Ishikawa (cell line): ENCODE measurements around the gene ADGRF4.

Experiments
- CEBPB ChIP-seq: IDR thresholded peaks from 2 replicates; pipeline ENCODE4 v1.6.1; 2012
- EP300 ChIP-seq: IDR thresholded peaks from 2 replicates; pipeline ENCODE4 v1.6.1; 2012; ENCODE audit warnings: borderline replicate concordance
- MAX ChIP-seq: IDR thresholded peaks from 2 replicates; pipeline ENCODE4 v1.6.1; 2012
- REST ChIP-seq: IDR thresholded peaks from 2 replicates; pipeline ENCODE4 v1.6.1; 2012; ENCODE audit warnings: low read depth, mild to moderate bottlenecking
- TEAD4 ChIP-seq: IDR thresholded peaks from 2 replicates; pipeline ENCODE4 v1.6.1; 2012
- USF1 ChIP-seq: IDR thresholded peaks from 2 replicates; pipeline ENCODE4 v1.6.1; 2012
- YY1 ChIP-seq: IDR thresholded peaks from 2 replicates; pipeline ENCODE4 v1.6.1; 2012; ENCODE audit warnings: low read depth

- TF ChIP-seq MAX, result no peak
- TF ChIP-seq REST, result no peak
- no peak for TF ChIP-seq TEAD4
- no peak for TF ChIP-seq EP300
- no peak for TF ChIP-seq YY1
- TF ChIP-seq USF1, result no peak
- no peak for TF ChIP-seq CEBPB
Measured at GRCh38 chr6:47690791-47691190, 7.6 kb upstream of the ADGRF4 start.
